OCI-LY3 (cell line): Measurements from ENCODE around the gene ZBTB45.

Experiments used
- H2AFZ ChIP-seq: fragments of 200-600, 300-600 bp; shearing (Covaris generic); 2 replicates; pipeline ENCODE4 v1.6.0; 2014; ENCODE audit warnings: antibody characterized with exemption, low read depth, low read length
- H3K27ac ChIP-seq: fragments of 200-600, 300-600 bp; sonication (generic); 2 replicates; pipeline ENCODE4 v1.5.1; 2014; ENCODE audit warnings: mild to moderate bottlenecking, low read length, moderate library complexity, mixed read lengths
- H3K27me3 ChIP-seq: fragments of 200-600, 300-600 bp; sonication (generic); 2 replicates; pipeline ENCODE4 v1.6.1; 2014; ENCODE audit warnings: low read depth, low read length, mixed read lengths
- H3K36me3 ChIP-seq: fragments of 200-600, 300-600 bp; sonication (generic); replicated peaks from 2 replicates; pipeline ENCODE3; 2014; ENCODE audit warnings: low read depth, low read length, mixed read lengths
- H3K4me1 ChIP-seq: fragments of 300-600, 200-600 bp; sonication (generic); 2 replicates; pipeline ENCODE4 v1.6.1; 2014; ENCODE audit warnings: low read length, mixed read lengths
- H3K4me2 ChIP-seq: fragments of 200-600, 300-600 bp; sonication (generic); 2 replicates; pipeline ENCODE4 v1.6.1; 2014; ENCODE audit warnings: low read length, mixed read lengths
- H3K4me3 ChIP-seq: fragments of 300-600, 200-600 bp; sonication (generic); 2 replicates; pipeline ENCODE4 v1.5.1; 2014; ENCODE audit warnings: antibody characterized with exemption, mild to moderate bottlenecking, low read length, moderate library complexity
- H3K79me2 ChIP-seq: fragments of 300-600, 200-600 bp; shearing (Covaris generic); 2 replicates; pipeline ENCODE4 v1.6.1; 2014; ENCODE audit warnings: mild to moderate bottlenecking, low read length, mixed read lengths
- H3K9ac ChIP-seq: fragments of 300-600, 200-600 bp; shearing (Covaris generic); 2 replicates; pipeline ENCODE4 v1.6.0; 2014; ENCODE audit warnings: mild to moderate bottlenecking, low read length, moderate library complexity
- H3K9me3 ChIP-seq: fragments of 200-600, 300-600 bp; shearing (Covaris generic); 2 replicates; pipeline ENCODE4 v1.6.1; 2014; ENCODE audit warnings: low read length, mixed read lengths; ENCODE audit not compliant: insufficient read depth
- H4K20me1 ChIP-seq: fragments of 200-600, 300-600 bp; sonication (generic); 2 replicates; pipeline ENCODE4 v1.6.1; 2016; ENCODE audit warnings: low read length, mixed read lengths; ENCODE audit not compliant: insufficient read depth
- EZH2phosphoT487 ChIP-seq: fragments of 200-600 bp; shearing (Covaris generic); IDR thresholded peaks from 2 replicates; pipeline ENCODE4 v1.6.1; 2018; ENCODE audit warnings: antibody characterized with exemption, mixed run types, low read depth
- TF ChIP-seq, protein P1 (sequence below): fragments of 200-600, 300-600 bp; sonication (generic); IDR thresholded peaks from 2 replicates; pipeline ENCODE4 v1.5.1; 2014; ENCODE audit warnings: antibody characterized with exemption, low read length, low read depth

The ZBTB45 gene

DNA sequence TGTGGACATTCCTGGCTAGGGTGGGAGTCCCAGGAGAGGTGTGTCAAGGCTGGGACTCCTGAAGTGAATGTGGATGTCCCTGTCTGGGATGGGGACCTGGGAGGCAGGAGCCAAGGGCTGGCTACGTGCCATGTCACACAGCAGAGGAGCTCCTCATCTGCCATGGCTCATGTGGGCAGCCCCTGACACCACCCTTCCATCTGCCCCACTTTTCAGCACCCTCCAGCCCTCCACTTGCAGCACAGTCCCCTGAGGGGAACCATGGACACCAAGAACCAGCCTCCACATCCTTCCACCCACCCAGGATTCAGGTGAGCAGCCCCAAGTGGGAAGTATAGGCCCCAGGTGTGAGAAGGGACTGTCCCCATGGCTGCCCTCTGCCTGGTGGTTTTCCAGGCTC, 41.7 kb downstream of the ZBTB45 start:
- TF ChIP-seq, protein P1, sequence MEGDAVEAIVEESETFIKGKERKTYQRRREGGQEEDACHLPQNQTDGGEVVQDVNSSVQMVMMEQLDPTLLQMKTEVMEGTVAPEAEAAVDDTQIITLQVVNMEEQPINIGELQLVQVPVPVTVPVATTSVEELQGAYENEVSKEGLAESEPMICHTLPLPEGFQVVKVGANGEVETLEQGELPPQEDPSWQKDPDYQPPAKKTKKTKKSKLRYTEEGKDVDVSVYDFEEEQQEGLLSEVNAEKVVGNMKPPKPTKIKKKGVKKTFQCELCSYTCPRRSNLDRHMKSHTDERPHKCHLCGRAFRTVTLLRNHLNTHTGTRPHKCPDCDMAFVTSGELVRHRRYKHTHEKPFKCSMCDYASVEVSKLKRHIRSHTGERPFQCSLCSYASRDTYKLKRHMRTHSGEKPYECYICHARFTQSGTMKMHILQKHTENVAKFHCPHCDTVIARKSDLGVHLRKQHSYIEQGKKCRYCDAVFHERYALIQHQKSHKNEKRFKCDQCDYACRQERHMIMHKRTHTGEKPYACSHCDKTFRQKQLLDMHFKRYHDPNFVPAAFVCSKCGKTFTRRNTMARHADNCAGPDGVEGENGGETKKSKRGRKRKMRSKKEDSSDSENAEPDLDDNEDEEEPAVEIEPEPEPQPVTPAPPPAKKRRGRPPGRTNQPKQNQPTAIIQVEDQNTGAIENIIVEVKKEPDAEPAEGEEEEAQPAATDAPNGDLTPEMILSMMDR: no peak
- TF ChIP-seq EZH2phosphoT487: no peak
- Histone ChIP-seq H3K36me3 (peaks cover 12% of the 10 kb centered on the region), H3K9ac (no peak overlapping the region), H4K20me1 (no peaks in the 10 kb centered on the region), H2AFZ (no peak overlapping the region), H3K27ac (no peak overlapping the region), H3K9me3 (no peaks in the 10 kb centered on the region), H3K4me2 (no peak overlapping the region), H3K4me1 (peaks cover 25% of the 10 kb centered on the region), H3K27me3 (no peaks in the 10 kb centered on the region), H3K79me2 (no peaks in the 10 kb centered on the region), H3K4me3 (no peak overlapping the region)

DNA sequence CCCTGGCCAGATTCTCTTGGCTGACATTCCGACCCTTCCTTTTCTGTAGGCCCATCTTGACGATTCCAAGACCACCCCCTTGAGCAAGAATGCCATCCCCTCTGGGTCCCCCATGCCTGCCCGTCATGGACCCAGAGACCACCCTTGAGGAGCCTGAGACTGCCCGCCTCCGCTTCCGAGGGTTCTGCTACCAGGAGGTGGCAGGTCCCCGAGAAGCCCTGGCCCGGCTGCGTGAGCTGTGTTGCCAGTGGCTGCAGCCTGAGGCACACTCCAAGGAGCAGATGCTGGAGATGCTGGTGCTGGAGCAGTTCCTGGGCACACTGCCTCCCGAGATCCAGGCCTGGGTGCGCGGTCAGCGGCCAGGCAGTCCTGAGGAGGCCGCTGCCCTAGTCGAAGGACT, 42.5 kb downstream of the ZBTB45 start:
- Histone ChIP-seq H4K20me1 (no peaks in the 10 kb centered on the region), H3K9me3 (no peaks in the 10 kb centered on the region), H3K4me3 (peak overlapping the region; percentile 83), H3K27ac (peak overlapping the region; percentile 83), H2AFZ (no peak overlapping the region), H3K79me2 (no peaks in the 10 kb centered on the region), H3K4me1 (peaks cover 25% of the 10 kb centered on the region), H3K27me3 (no peaks in the 10 kb centered on the region), H3K36me3 (peaks cover 16% of the 10 kb centered on the region), H3K9ac (peak overlapping the region; percentile 84), H3K4me2 (peak overlapping the region; percentile 86)
- TF ChIP-seq, protein P1: no peak
- no peak for TF ChIP-seq EZH2phosphoT487

DNA sequence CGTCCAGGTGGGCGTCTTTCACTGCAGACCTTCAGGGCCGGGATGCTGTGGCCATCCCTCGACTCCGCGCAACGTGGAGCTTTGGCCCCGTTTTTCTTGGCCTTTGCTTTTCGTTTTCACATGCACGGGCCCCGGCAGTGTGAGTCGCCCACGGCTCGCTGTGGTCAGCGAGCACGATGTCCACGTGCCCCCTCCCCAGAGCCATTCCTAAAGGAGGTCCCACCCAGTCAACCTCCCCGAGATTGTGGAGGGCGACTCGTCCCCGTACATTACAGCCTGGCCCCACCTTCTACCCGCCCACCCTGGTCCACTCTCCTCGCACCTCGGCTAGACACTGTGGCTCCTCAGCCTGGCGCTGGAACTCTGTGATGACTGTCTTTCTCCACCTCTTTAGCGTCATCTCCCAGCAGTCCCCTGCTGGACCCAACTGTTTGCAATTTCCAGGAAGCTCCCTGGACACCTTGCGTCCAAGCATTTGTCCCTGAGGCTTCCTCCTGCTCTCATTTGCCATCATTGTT, 43.1 kb downstream of the ZBTB45 start:
- Histone ChIP-seq H3K36me3 (peaks cover 18% of the 10 kb centered on the region), H4K20me1 (no peaks in the 10 kb centered on the region), H3K79me2 (no peaks in the 10 kb centered on the region), H3K4me2 (peak overlapping the region; percentile 86), H3K4me3 (peak overlapping the region; percentile 83), H2AFZ (no peak overlapping the region; the same call in 1 of the 2 replicates), H3K27ac (peak overlapping the region; percentile 83), H3K9me3 (no peaks in the 10 kb centered on the region), H3K27me3 (no peaks in the 10 kb centered on the region), H3K9ac (peak overlapping the region; percentile 84), H3K4me1 (peaks cover 25% of the 10 kb centered on the region)
- TF ChIP-seq, protein P1: no peak
- TF ChIP-seq EZH2phosphoT487: no peak

DNA sequence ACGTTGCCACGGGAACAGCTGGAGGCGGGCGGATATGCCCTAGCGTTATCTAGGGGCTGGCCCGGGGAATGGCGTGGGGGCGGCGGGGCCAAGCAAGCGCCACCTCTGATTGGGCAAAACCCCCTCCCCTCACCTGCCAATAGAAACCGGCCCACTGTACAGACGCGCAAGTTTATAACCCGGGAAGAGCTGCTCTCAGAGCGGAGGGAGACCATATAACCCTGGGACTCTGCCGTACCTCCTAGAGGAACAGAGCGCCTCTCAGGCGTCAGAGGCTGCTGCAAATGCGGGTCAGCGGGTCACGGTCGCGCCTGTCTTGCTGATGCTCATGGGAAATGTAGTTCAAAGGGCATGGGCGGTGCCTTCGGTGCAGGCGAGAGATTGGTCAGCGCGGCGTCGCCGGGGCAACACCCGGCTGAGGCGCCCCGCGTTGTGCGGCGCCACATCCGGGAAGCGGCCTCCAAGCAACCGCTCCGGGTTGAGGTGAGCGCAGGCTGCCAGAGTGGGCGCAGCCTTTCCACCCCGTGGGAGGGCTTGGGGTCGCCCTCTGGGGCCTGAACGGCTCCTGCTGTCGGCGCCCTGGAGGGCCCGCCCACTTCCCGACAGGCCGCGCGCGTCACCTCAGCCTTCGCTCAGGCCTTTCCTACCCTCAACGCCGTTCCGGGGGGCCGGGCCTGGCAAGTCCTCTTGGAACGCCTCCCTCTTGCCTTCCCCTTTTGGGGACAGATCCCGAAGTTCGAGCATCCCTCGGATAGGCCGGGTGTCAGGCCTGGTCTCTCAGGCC, 43.7 kb downstream of the ZBTB45 start, which contains the start of gene ZNF446:
Gene ZNF446 (plus strand): TSS at position 639 of the 784 bp plus-strand sequence. CDS start 867 bp downstream, outside the sequence.
- H3K4me3 ChIP-seq: peak within 1 kb of the TSS; percentile 83
- no peaks in the 10 kb centered on the region for H3K9me3 ChIP-seq
- H3K27me3 ChIP-seq: no peaks in the 10 kb centered on the region
- H3K27ac ChIP-seq: peak within 1 kb of the TSS; percentile 83
- peak within 1 kb of the TSS; percentile 86 for H3K4me2 ChIP-seq
- peaks cover 25% of the 10 kb centered on the region for H3K4me1 ChIP-seq
- peaks cover 13% of the 10 kb centered on the region for H3K36me3 ChIP-seq
- H3K79me2 ChIP-seq: no peaks in the 10 kb centered on the region
- H4K20me1 ChIP-seq: no peaks in the 10 kb centered on the region
- TF ChIP-seq EZH2phosphoT487: no peak
- TF ChIP-seq, protein P1: no peak
- peak within 1 kb of the TSS; percentile 84 for H3K9ac ChIP-seq
- peak within 1 kb of the TSS; percentile 64 for H2AFZ ChIP-seq
